SK-N-SH treated with all-trans-retinoic acid at 6 μM for 48 hours (cell line): ENCODE measurements around the gene MRPS16.

Experiments used
- ATAC-seq: fragments of 200-7000 bp; cut with Tn5 transposase; 3 replicates; pipeline ENCODE4 v1.9.1; 2020; ENCODE audit warnings: mild to moderate bottlenecking, moderate library complexity
- ARNTL ChIP-seq: fragments of 450-650 bp; formaldehyde crosslinking; IDR thresholded peaks from 2 replicates; pipeline ENCODE4 v1.5.0; 2020; ENCODE audit warnings: low read depth, mild to moderate bottlenecking, moderate library complexity, borderline replicate concordance
- BACH2 ChIP-seq: fragments of 250-450 bp; sonication (Bioruptor Pico); IDR thresholded peaks from 2 replicates; pipeline ENCODE4 v1.9.0; 2021; ENCODE audit warnings: mild to moderate bottlenecking, borderline replicate concordance
- CSDC2 ChIP-seq: fragments of 250-450 bp; sonication (Bioruptor Pico); IDR thresholded peaks from 2 replicates; pipeline ENCODE4 v1.5.0; 2020; ENCODE audit warnings: mild to moderate bottlenecking, moderate library complexity
- ESRRG ChIP-seq: fragments of 250-450 bp; sonication (Bioruptor Pico); IDR thresholded peaks from 2 replicates; pipeline ENCODE4 v1.6.1; 2021; ENCODE audit warnings: mild to moderate bottlenecking
- GLIS3 ChIP-seq: fragments of 250-450 bp; sonication (Bioruptor Pico); IDR thresholded peaks from 2 replicates; pipeline ENCODE4 v1.5.0; 2020; ENCODE audit warnings: mild to moderate bottlenecking, moderate library complexity
- ISL1 ChIP-seq: fragments of 250-450 bp; sonication (Bioruptor Pico); IDR thresholded peaks from 2 replicates; pipeline ENCODE4 v2.1.2; 2022; ENCODE audit warnings: mild to moderate bottlenecking, moderate library complexity
- PPARA ChIP-seq: fragments of 250-450 bp; sonication (Bioruptor Pico); IDR thresholded peaks from 2 replicates; pipeline ENCODE4 v1.5.0; 2020; ENCODE audit warnings: mild to moderate bottlenecking, borderline replicate concordance
- RARB ChIP-seq: fragments of 250-450 bp; sonication (Bioruptor Pico); IDR thresholded peaks from 2 replicates; pipeline ENCODE4 v1.8.0; 2021; ENCODE audit warnings: mild to moderate bottlenecking, moderate library complexity
- SNAI2 ChIP-seq: fragments of 250-450 bp; sonication (Bioruptor Pico); IDR thresholded peaks from 2 replicates; pipeline ENCODE4 v1.5.0; 2020; ENCODE audit warnings: mild to moderate bottlenecking, moderate library complexity
- TCF4 ChIP-seq: fragments of 250-450 bp; sonication (Bioruptor Pico); IDR thresholded peaks from 2 replicates; pipeline ENCODE4 v1.8.0; 2021; ENCODE audit warnings: mild to moderate bottlenecking, moderate library complexity, borderline replicate concordance
- TOX ChIP-seq: fragments of 250-450 bp; sonication (Bioruptor Pico); IDR thresholded peaks from 2 replicates; pipeline ENCODE4 v1.8.0; 2021; ENCODE audit warnings: mild to moderate bottlenecking, moderate library complexity, borderline replicate concordance
- ZFP3 ChIP-seq: fragments of 250-450 bp; sonication (Bioruptor Pico); IDR thresholded peaks from 2 replicates; pipeline ENCODE4 v1.5.0; 2020; ENCODE audit warnings: mild to moderate bottlenecking, moderate library complexity
- ZFP30 ChIP-seq: fragments of 450-650 bp; formaldehyde crosslinking; IDR thresholded peaks from 2 replicates; pipeline ENCODE4 v1.5.0; 2022; ENCODE audit warnings: mild to moderate bottlenecking, moderate library complexity
- ZNF565 ChIP-seq: fragments of 450-650 bp; formaldehyde crosslinking; conservative IDR thresholded peaks from 2 replicates; pipeline ENCODE4 v1.5.0; 2020; ENCODE audit warnings: low read depth, mild to moderate bottlenecking, moderate library complexity
- ZNF70 ChIP-seq: fragments of 450-650 bp; formaldehyde crosslinking; IDR thresholded peaks from 2 replicates; pipeline ENCODE4 v1.5.0; 2020; ENCODE audit warnings: mild to moderate bottlenecking, moderate library complexity
- ZNF8 ChIP-seq: fragments of 450-650 bp; formaldehyde crosslinking; IDR thresholded peaks from 2 replicates; pipeline ENCODE4 v1.5.0; 2020; ENCODE audit warnings: mild to moderate bottlenecking, moderate library complexity
- TF ChIP-seq, protein P1 (sequence below): fragments of 250-450 bp; sonication (Bioruptor Pico); IDR thresholded peaks from 2 replicates; pipeline ENCODE4 v1.5.1; 2020; ENCODE audit warnings: low read depth, mild to moderate bottlenecking, moderate library complexity
- TF ChIP-seq, protein P2 (sequence below): fragments of 250-450 bp; sonication (Bioruptor Pico); IDR thresholded peaks from 2 replicates; pipeline ENCODE4 v1.5.1; 2021; ENCODE audit warnings: mild to moderate bottlenecking, moderate library complexity
- TF ChIP-seq, protein P3 (sequence below): fragments of 250-450 bp; sonication (Bioruptor Pico); IDR thresholded peaks from 2 replicates; pipeline ENCODE4 v1.8.0; 2021; ENCODE audit warnings: low read depth, mild to moderate bottlenecking, moderate library complexity, borderline replicate concordance
- TF ChIP-seq, protein P4 (sequence below): fragments of 250-450 bp; sonication (Bioruptor Pico); IDR thresholded peaks from 2 replicates; pipeline ENCODE4 v1.5.0; 2020; ENCODE audit warnings: mild to moderate bottlenecking, moderate library complexity
- TF ChIP-seq, protein P5 (sequence below): fragments of 250-450 bp; sonication (Bioruptor Pico); IDR thresholded peaks from 2 replicates; pipeline ENCODE4 v1.8.0; 2020; ENCODE audit warnings: mild to moderate bottlenecking, moderate library complexity, borderline replicate concordance

The MRPS16 gene

DNA sequence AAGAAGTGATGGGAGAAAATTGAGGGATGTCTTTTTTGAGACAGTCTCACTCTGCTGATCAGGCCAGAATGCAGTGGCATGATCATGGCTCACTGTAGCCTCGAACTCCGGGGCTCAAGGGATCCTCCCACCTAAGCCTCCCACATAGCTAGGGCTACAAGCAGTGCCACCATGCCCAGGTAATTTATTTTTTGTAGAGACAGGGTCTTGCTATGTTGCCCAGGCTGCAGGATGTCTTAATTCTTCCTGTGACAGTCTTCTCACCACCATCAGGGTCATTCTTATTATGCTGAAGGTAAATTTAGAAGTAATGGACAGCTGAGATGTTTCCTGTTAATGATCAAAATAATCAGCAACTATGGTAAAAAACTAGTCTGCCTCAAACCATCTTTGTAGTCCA lies 12.5 kb downstream of the MRPS16 start (continued):
- TF ChIP-seq ARNTL (CRISPR knock-in tag) (no peak), ZNF565 (CRISPR knock-in tag) (no peak), PPARA (CRISPR knock-in tag) (no peak), CSDC2 (CRISPR knock-in tag) (no peak), RARB (CRISPR knock-in tag) (no peak), ISL1 (CRISPR knock-in tag) (no peak), TOX (CRISPR knock-in tag) (no peak), TCF4 (CRISPR knock-in tag) (no peak), ZFP30 (no peak), ZFP3 (CRISPR knock-in tag) (no peak)
- TF ChIP-seq, protein P1, sequence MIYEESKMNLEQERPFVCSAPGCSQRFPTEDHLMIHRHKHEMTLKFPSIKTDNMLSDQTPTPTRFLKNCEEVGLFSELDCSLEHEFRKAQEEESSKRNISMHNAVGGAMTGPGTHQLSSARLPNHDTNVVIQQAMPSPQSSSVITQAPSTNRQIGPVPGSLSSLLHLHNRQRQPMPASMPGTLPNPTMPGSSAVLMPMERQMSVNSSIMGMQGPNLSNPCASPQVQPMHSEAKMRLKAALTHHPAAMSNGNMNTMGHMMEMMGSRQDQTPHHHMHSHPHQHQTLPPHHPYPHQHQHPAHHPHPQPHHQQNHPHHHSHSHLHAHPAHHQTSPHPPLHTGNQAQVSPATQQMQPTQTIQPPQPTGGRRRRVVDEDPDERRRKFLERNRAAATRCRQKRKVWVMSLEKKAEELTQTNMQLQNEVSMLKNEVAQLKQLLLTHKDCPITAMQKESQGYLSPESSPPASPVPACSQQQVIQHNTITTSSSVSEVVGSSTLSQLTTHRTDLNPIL (CRISPR knock-in tag): no peak
- TF ChIP-seq, protein P2, sequence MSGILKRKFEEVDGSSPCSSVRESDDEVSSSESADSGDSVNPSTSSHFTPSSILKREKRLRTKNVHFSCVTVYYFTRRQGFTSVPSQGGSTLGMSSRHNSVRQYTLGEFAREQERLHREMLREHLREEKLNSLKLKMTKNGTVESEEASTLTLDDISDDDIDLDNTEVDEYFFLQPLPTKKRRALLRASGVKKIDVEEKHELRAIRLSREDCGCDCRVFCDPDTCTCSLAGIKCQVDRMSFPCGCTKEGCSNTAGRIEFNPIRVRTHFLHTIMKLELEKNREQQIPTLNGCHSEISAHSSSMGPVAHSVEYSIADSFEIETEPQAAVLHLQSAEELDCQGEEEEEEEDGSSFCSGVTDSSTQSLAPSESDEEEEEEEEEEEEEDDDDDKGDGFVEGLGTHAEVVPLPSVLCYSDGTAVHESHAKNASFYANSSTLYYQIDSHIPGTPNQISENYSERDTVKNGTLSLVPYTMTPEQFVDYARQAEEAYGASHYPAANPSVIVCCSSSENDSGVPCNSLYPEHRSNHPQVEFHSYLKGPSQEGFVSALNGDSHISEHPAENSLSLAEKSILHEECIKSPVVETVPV (CRISPR knock-in tag): no peak

DNA sequence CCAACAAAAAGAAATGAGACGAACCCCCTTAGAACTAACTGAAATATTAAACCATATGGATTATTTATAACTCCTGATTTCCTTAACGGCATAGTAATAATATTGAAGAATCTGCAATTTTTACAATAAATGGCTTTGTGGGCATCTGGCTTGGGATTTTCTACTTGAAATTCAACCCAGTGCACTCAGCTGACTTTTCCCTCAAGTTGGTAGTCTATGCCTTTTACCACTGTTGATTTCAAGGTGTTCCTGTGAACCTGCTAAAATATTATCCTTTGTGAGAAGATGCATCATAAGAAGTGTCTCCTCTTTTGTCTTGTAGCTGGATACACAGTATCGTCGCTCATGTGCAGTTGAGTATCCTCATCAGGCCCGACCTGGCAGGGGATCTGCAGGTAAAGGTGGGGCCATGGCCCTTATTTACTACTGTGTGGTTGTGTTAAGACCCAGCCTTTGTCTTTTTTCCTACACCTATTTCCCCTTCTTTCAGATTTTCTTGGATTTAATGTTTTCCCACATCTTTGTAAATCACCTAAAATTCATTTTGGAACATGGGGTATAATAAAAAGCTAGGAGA lies 13.4 kb downstream of the MRPS16 start:
- TF ChIP-seq BACH2 (no peak), ZNF565 (CRISPR knock-in tag) (no peak), RARB (CRISPR knock-in tag) (no peak), ESRRG (no peak), ZNF8 (CRISPR knock-in tag) (no peak), GLIS3 (CRISPR knock-in tag) (no peak), SNAI2 (CRISPR knock-in tag) (no peak), ZNF70 (no peak), ZFP30 (no peak), ISL1 (CRISPR knock-in tag) (no peak), PPARA (CRISPR knock-in tag) (no peak), TOX (CRISPR knock-in tag) (no peak), ARNTL (CRISPR knock-in tag) (no peak)
- TF ChIP-seq, protein P1 (CRISPR knock-in tag): no peak
- TF ChIP-seq, protein P3, sequence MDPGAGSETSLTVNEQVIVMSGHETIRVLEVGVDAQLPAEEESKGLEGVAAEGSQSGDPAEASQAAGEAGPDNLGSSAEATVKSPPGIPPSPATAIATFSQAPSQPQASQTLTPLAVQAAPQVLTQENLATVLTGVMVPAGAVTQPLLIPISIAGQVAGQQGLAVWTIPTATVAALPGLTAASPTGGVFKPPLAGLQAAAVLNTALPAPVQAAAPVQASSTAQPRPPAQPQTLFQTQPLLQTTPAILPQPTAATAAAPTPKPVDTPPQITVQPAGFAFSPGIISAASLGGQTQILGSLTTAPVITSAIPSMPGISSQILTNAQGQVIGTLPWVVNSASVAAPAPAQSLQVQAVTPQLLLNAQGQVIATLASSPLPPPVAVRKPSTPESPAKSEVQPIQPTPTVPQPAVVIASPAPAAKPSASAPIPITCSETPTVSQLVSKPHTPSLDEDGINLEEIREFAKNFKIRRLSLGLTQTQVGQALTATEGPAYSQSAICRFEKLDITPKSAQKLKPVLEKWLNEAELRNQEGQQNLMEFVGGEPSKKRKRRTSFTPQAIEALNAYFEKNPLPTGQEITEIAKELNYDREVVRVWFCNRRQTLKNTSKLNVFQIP: no peak
- TF ChIP-seq, protein P4, sequence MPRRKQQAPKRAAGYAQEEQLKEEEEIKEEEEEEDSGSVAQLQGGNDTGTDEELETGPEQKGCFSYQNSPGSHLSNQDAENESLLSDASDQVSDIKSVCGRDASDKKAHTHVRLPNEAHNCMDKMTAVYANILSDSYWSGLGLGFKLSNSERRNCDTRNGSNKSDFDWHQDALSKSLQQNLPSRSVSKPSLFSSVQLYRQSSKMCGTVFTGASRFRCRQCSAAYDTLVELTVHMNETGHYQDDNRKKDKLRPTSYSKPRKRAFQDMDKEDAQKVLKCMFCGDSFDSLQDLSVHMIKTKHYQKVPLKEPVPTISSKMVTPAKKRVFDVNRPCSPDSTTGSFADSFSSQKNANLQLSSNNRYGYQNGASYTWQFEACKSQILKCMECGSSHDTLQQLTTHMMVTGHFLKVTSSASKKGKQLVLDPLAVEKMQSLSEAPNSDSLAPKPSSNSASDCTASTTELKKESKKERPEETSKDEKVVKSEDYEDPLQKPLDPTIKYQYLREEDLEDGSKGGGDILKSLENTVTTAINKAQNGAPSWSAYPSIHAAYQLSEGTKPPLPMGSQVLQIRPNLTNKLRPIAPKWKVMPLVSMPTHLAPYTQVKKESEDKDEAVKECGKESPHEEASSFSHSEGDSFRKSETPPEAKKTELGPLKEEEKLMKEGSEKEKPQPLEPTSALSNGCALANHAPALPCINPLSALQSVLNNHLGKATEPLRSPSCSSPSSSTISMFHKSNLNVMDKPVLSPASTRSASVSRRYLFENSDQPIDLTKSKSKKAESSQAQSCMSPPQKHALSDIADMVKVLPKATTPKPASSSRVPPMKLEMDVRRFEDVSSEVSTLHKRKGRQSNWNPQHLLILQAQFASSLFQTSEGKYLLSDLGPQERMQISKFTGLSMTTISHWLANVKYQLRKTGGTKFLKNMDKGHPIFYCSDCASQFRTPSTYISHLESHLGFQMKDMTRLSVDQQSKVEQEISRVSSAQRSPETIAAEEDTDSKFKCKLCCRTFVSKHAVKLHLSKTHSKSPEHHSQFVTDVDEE (CRISPR knock-in tag): no peak
- no peak for ATAC-seq

DNA sequence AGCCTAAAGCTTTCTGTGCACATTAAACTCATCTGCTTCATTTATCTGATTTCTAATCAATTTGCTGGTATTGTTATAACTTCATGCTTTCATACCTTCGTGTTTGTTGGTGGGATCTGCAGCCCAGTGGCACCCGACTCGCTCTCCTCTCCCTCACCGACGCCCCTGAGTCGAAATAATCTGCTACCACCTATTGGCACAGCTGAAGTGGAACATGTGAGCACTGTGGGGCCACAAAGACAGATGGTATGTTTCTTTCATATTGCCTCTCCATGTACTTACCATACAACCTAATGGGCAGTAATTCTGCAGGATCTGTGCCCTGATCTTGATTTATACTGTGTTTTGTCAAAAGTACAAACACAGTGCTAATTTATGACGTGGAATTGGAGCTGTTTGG lies 17.7 kb downstream of the MRPS16 start:
- TF ChIP-seq ZFP30 (no peak), TOX (CRISPR knock-in tag) (no peak), ESRRG (no peak)
- TF ChIP-seq, protein P3: no peak
- TF ChIP-seq, protein P5, sequence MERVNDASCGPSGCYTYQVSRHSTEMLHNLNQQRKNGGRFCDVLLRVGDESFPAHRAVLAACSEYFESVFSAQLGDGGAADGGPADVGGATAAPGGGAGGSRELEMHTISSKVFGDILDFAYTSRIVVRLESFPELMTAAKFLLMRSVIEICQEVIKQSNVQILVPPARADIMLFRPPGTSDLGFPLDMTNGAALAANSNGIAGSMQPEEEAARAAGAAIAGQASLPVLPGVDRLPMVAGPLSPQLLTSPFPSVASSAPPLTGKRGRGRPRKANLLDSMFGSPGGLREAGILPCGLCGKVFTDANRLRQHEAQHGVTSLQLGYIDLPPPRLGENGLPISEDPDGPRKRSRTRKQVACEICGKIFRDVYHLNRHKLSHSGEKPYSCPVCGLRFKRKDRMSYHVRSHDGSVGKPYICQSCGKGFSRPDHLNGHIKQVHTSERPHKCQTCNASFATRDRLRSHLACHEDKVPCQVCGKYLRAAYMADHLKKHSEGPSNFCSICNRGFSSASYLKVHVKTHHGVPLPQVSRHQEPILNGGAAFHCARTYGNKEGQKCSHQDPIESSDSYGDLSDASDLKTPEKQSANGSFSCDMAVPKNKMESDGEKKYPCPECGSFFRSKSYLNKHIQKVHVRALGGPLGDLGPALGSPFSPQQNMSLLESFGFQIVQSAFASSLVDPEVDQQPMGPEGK (CRISPR knock-in tag): no peak
- TF ChIP-seq, all 23 proteins: peak for 0
- ATAC-seq: no peak; the same call in 2 of the 3 replicates
